Stimulated activated CD8-positive, alpha-beta memory T cell treated with anti-CD3 and anti-CD28 coated beads, Interleukin-4, amount 100 ng/mL, for 1 hour (primary cell): ENCODE measurements around the gene FOXN3.
"Not testable (repeated sequence)": the region's sequence is repeated elsewhere in the genome, so short reads cannot be mapped to it uniquely, and the experiment has no call there.

ENCODE experiments used
- DNase-seq, 2 donors: peaks; one replicate each; pipeline ENCODE4 v3.0.0-alpha.2; 2020; ENCODE audit warnings: low read depth in 2 of 2, low spot score in 1 of 2

The FOXN3 gene

DNA sequence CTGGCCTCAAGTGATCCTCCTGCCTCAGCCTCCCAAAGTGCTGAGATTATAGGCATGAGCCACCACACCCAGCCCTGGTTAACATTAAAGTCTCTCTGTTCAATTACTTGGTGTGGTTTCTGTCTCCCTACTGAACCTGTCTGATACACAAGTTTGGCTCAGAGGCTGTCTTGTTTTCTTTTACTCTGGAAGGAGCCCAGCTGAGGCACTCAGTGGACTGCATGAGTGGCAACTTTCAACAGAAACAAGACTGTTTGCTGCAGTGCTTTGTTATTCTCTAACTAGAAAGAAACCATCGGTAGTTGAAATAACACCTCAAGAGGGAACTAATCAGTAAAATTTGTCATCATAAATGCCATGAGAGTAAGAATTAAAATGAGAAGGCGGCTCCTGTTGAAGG, 238.7 kb downstream of the FOXN3 start:
- no peak for DNase-seq

DNA sequence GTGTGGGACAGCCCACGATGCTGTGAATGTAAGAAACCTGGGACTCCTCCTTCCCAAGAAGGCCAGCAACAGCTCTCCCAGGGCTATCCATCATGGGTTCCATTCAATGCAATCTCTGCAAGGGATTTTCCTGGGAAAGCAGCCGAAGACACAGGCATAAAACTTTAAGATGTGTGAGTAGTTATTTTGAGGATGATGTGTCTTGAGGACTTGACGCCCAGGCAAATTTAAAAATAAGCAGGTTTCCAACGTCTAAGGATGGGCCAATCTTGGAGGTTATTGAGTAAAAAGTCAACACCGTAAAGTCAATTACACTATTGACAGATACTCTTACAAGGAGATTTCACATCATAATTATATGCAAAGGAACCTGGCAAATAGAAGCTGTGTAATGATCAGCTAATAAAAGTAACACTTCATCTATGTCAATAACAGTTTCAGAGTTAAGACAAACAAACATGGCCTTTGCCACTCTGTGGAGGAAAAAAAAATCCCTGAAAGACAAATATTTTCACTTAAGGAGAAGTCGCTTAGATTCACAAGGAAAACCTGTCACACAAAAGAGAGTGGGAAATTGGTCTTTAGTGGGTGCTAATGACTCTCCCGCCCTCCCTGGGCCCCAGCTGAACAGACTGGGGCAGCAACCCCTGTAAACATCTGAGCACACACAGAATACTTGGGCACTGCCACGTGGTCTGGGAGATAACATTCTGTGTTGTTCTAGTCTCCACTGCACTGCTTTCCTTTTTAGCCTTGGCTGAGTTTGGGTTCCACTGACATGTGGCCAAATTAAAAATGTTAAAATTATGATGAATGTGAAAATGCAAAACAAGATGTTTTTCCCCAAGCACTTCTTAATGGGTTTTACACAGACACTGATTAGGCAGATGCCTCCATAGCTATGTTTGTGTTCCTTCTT, 240.9 kb downstream of the FOXN3 start:
- DNase-seq, result no peak

DNA sequence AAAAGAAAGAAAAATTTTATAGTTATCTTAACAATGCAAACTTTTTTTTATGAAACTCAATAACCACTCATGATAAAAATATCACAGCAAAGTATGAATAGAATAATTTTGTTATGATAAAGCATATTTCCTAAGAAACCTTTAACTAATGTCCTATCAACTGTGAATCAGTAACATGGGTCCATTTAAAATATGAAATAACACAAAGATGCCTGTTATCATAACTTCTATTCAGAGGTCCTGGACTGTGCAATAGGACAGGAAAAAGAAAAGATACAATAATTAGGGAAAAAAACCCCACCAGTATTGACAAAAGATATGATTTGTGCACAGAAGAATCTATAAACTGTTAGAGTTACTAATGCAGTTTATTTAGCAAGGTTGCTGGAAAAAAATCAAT, 245.4 kb downstream of the FOXN3 start:
- DNase-seq, result no peak

DNA sequence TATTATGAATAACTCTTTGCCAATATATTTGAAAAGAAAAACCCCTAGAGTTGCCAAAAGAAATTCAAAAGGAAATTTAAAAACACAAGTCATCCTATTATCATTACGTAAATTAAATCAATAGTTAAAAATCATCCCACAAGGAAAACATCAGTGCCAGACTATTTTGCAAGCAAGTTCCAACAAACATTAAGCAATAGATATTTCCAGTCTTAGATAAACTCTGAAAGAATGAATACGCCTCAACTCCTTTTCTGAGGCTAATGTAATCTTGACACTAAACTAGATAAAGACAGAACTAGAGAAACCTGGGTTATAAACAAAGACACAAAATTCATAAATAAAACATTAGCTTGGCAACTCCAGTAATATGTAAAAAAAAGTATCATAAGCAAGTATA, 245.9 kb downstream of the FOXN3 start:
- DNase-seq, result no peak

DNA sequence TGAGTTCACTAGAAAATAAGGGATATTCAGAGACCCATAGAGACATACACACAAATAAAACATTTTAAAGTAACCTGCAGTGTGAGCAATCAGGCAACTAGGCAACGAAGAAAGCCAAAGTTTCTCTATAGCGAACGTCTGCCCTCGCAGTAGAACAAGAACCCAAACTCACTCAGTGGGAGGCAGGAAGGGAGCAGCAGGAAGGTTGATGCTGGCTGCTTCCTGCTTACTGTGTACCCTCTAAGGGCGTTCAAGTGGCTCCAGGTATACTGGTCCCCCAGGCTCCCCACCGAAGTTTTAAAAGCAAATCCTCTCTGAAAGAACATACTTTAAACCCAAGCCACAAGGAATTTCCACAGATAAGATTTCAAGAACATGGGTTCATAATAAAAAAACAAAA, 249.3 kb downstream of the FOXN3 start:
- DNase-seq, result no peak

DNA sequence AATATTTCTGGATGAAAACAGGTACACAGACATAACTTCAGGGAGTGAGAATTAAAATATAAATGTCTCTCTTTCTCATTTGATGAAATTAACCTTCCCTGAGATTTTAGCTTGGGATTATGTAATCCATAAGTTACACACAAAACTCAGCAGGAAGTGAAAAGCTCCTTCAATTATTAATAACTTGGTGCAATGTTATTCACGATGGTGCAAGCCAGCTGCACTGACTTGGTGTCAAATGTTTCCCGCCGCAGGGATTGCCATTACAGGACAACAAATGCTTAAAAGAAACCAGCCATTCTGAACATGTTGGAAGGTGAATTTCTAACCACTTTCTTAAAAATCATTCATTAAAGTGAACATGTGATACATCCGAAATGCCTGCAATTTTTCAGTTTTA, 250.4 kb downstream of the FOXN3 start:
- DNase-seq, result no peak

DNA sequence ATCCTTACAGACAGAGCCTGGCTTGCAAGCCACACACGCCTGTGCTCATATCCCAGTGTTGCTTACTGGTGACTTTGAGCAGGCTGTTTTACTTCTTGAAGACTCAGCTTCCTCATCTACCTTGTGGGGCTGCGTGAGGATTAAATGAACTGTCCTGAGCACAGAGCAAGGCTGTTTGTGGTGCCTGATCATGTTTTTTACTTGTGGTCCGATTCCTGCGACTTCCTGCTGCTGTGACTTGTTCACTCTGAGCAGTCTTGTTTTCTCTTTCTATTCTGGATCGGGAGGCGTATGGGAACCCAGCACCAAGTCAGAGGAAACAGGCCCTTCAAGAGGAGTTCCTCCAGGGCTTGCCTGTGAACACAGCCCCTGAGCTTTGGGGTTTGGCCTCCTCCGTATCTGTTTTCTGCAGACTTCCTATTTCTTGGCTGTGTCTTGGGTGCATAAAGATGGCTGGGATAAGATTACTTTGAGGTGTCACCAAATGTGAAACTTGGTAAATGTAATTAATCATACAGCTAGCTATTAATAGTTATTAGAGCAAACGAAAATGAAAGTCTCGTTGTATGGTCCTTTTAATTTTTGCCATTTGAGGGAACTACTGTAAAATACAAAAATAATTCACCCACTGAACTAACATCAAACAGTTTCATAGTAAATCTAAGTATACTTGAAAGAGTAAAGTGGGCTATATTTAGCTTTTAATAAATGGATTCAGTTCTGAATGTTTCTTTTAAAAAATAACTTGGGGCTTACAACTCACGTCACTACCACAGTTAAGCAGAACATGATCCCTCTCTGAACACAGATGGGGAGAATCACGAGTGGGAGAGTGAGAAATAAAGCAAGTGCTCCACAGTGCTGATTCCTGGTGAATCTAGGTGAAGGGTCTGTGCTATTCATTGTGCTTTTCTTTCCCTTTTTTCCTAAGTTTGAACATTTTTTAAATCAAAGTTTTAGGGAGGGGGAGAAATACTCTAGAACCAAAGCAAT, 251.5 kb downstream of the FOXN3 start:
- DNase-seq, result no peak

DNA sequence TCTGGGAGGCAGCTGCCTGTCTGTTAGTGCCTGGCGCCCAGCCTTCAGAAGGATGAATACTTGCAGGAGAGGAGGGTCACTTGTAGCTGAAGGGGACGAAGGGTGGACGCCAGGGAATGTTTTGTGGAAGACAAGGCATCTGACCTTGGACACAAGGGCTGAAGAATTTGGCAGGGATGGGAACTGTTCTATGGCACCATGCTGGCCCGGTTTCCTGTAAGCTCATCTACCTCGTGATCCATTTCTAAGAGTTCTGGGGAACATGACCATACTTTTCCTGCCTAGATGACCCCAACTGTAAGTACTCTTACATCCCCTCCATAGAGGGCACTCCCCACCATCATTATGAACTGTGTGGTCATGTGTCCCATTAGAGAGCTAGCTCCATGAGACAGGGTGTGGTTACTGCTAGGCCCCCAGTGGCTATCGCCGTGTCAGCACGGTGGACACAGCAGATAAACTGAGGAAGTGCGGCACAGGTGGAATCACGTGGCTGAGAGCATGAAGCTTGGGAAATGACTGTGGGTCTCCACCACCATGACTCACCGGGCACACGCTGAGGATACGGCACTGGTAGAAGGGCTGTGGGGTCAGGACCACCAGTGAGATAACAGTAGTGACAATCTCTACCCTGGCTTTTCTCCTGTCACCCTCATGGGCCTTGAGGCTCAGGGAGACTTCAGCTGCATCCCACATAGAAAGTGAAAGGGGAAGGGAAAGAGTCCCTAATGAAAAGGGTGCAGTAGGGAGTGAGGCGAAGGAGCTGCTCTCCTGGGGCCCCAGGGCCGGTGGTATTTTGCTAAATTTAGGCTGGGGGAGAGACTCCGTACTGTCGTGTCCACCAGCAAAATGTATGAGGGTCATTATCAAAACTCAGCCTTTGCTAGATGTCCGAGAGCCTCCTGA, 252.6 kb downstream of the FOXN3 start:
- no peak for DNase-seq

DNA sequence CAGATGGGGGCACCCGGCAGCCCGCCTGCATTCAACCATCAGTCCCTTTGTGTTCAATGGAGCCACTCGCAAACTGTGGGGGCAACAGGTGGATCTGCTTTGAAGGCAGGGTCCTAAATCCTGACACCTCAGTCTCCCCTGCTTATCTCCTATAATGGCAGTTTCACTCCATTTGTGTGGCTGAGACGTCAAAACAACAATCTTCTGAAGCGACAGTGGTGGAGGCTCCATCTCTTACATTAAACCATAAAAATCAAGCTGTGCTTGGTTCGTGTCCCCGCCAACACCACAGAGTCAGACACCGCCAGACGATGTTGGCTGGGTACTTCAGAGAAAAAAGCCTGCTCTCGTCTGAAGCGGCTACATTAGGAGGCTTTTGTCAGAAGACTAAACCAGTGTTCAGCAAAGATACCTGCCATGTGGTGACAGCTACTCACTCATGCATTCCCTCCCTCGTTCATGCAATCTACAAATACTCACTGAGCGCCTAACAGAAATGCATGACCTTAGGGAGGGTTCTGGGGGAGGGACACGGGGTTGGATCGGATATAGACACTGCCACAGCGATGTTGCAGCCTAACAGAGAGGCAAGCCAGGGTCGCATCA, 253.9 kb downstream of the FOXN3 start:
- no peak for DNase-seq

DNA sequence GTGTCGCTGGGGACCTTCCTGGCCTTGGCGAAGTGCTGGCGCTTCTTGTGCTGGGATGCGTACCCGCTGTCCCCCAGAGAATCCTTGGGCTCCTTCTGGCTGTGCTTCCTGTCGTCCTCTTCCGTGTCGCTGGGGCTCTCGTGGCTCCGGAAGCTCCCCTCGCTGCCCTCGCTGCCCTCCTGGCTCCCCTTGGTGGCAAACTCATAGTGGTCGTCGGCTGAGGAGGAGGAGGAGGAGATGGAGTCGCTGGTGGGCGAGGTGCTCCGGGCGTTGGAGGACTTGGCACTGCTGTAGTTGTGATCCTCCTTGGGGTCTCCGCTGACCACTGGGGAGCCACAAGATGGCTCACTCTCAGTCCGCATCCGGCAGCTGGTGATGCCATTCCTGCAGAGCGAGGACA, 254.4 kb downstream of the FOXN3 start:
- no peak for DNase-seq

DNA sequence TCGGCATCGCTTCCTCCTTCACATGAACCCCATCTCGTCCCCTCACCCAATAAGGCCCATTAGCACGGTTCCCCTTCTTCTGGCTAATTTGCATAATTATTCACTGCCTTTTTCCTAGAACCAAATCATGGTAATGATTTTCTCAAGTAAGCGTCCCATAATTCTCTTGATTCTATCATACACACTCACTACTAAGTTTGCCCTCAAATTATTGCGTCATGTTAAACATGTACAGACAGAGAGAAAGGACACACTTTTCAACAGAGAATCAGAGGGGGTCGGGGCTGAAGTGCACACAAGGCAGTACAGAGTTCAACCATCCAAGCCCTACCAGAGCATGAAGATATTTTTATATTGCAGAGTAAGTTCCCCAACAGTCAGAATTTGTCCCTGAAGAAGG, 256.6 kb downstream of the FOXN3 start:
- DNase-seq, result no peak

DNA sequence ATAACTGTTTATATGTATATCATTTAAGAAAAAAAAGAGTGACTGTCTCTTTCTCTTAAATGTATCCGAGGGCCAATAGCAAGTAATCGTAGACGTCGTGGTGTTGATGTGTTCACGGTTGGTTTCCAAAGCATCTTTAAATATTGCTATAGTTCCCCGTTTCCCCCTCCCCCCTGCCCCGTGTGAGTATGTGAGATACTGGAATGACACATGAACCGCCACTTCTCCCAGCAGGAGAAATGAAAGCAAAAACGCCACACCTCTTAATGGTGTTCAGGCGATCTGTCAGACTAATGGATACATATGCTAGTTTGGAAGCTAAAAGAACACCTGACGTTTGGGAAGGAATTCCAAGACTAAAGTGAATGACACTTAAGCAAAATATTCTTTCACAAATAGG, 258.3 kb downstream of the FOXN3 start:
- no peak for DNase-seq

DNA sequence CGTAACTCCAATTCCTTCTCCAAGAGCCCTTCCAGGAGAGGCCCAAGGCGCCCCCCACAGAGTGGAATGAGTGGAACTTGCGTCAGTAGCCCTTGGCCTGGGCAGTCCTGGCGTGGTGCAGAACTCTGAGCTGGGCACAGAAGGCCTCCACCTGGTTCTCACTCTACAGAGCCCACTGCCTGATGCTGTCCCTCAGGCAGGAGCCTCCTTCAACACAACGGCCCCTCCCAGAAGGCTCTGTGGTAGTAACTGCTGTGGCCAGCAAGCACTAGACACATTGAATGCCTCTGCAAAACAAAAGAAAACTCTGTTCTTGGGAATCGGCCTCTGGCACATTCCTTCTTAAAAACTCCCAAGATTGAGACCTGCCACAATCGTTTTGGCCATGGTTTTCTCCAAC, 258.9 kb downstream of the FOXN3 start:
- DNase-seq, result not testable (repeated sequence)

DNA sequence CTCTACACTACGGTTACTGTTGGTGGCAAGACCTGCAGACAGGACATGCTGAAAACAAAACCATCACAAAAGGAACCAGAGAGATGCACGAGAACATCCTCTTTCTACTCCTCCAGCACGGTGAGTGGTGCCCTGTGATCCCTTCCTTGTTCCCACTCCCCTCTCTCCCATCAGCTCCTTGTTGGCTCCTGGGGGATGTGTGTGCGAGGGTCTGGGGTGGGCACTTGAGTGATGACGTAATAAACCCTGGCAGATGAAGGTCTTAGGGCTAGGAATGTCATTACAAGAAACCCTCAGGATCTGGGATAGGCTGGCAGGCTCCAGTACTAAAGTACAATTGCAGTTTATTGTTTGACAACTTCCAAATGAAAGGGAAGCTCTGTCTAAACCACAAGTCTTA, 261.5 kb downstream of the FOXN3 start:
- DNase-seq, result no peak

DNA sequence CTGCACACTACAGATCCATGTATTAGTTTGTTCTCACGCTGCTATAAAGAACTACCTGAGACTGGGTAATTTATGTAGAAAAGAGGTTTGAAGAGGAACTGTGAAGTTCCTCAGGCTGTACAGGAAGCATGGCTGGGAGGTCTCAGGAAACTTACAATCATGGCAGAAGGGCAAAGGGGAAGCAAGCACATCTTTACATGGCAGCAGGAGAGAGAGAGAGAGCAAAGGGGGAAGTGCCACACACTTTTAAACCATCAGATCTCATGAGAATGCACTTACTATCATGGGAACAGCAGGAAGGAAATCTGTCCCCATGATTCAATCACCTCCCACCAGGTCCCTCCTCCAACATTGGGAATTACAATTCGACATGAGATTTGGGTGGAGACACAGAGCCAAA, 265.3 kb downstream of the FOXN3 start:
- DNase-seq, result not testable (repeated sequence)

DNA sequence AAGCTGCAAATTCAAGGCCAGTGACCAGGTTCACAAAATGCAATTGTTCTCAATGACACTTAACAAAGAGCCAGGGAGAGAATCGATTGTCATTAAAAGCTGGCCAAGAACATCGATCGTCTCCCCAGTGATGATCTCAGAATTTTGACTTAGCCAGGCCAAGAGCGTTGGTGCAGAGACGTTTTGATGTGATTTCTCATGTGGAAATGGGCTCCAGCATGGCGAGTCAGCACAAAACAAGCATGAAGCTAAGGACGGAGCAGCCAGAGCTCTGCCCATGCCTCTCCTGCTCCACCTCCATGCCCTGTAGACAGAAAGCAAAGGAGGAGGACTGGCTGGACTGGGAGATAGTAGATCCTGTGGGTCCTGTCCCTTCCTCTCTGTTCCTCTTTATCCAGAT, 270.8 kb downstream of the FOXN3 start:
- no peak for DNase-seq

DNA sequence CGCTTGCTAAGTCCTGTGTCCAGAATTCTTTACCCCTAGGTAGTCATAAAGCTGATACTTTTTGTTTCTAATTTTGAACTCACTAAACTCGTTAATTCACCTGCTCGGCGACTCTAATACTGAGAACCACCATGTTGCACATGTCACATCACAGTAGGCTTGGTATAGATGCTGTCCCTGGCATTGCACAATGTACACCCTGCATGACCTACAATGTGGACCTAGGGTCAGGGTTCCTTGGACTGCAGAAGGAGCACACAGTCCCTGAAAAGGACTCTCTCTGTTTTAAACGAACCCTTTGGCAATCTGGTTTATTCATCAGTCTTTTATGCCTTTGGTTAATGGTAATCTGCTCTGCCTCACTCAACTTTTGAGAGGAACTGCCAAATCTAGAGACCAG, 272.4 kb downstream of the FOXN3 start:
- DNase-seq, result no peak

DNA sequence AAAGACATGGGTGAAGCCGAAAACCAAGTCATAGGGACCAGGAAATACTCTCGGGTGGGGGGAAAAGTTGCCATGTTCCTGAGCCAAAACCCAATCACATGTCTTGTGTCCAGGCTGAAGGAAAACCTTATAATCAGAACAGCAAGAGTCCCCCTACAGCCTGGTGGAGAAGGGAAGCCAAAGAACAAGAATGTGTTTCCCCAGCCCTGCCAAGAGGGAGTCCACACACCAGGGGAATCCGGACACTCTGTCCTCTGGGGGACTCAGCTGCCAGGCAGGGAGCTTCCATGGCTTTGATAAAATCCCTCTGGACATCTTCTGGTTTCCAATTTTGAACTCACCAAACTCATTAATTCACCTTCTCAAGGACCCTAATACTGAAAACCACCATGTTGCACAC, 273.0 kb downstream of the FOXN3 start:
- DNase-seq, result no peak

DNA sequence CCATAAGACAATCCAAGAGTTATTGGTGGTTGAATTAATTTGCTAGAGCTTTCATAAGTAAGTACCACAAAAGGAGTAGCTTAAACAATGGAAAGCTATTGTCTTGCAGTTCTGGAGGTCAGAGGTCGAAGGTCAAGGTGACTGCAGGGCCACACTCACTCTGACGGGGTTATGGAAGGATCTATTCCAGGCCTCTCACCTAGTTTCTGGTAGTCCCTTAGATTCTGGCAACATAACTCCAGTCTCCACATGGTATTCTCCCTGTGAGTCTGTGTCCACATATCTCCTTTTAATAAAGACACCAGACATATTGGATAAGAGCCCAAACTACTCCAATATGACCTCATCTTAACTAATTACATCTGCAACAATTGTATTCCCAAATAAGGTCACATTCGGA, 273.4 kb downstream of the FOXN3 start:
- DNase-seq, result no peak

DNA sequence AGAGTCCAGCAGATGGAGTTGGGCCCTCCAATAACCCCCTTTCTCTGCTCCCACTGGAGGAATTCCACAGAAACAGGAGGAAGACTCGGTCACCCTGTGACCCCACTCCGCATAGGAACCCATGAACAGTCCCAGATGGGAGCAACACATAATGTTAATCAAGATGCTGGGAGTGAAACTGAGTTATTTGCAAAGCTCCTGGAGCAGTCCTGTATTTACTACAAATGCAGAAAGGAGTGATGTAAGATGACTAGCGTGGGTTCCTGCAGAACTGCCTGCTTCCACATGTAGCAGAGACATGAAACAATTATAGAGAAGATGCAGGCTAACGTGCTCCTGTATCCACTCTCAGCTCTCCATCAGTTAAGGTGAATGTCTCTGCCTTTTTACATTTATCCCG, 274.7 kb downstream of the FOXN3 start:
- no peak for DNase-seq

DNA sequence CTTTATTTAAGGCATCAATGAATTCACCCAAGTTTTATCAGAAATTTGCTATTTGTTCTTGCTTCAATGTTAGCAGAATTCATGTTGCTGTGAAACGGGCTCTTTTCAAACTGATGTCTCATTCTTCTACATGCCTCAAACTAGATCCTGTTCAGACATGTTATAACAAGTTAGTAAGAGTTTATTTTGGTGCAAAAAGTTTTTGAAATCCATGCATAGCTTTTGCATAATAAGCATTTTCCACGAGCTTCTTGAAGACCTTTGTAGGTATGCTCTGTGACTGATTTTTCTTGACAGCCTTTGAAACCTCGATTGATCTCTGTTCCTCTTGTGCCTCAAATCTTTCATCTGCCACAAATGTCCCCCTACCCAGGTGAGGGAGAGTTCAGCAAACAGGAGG, 275.2 kb downstream of the FOXN3 start:
- no peak for DNase-seq
